ENCODE measurements around the gene DUSP28. TPM values are rescaled to one million over a fixed set of nuclear protein-coding genes. Genes with fewer than 3 reads are reported as not detected.

DUSP28 gene
- total RNA-seq, 1 donor from 2014 or later = 72.3 TPM

- peaks cover 6 to 7% of the 10 kb centered on the region in 2 donors for H3K36me3 ChIP-seq
- no peaks in the 10 kb centered on the region for H3K27me3 ChIP-seq
- H3K4me1 ChIP-seq = peaks cover 14 to 31% of the 10 kb centered on the region in 2 donors
- TF ChIP-seq CTCF (IDR thresholded peaks at IDR 0.05) = no peak
- H3K4me3 ChIP-seq = peak within 1 kb of the TSS; percentile 77 to 91
- DNase-seq (ENCODE audit: low spot score in 2 of 2) = peak in 1 of 2 donors; percentile 65
- no peaks in the 10 kb centered on the region for H3K9me3 ChIP-seq
- intact Hi-C loops (cut with DNase I) = loop anchor here (1.0 to 10.0 kb wide), 9 partner anchors 8 to 1166 kb away; partner anchors contain the start of genes CAPN10, DUSP28, HDAC4 and PASK
- H3K27ac ChIP-seq = peak within 1 kb of the TSS; percentile 91 to 96
These were observed 7.9 kb downstream of the DUSP28 start, which contains the start of gene RNPEPL1 for GRCh38 chr2:240567872-240568677. Gene RNPEPL1, plus strand, starts transcription at chr2:240568484. Its CDS starts 103 bp downstream, at chr2:240568587.

- H3K4me1 ChIP-seq = peaks cover 14 to 31% of the 10 kb centered on the region in 2 donors
- peak overlapping the region; percentile 71 to 73 for H3K27ac ChIP-seq
- no peaks in the 10 kb centered on the region for H3K9me3 ChIP-seq
- peaks cover 10 to 13% of the 10 kb centered on the region in 2 donors for H3K36me3 ChIP-seq
- intact Hi-C loops (cut with DNase I) = loop anchor here (1.0 to 10.0 kb wide), 8 partner anchors 9 to 1167 kb away; partner anchors contain the start of genes CAPN10, DUSP28, HDAC4 and PASK
- no peaks in the 10 kb centered on the region for H3K27me3 ChIP-seq
- peak overlapping the region; percentile 77 to 91 for H3K4me3 ChIP-seq
- DNase-seq (ENCODE audit: low spot score in 2 of 2) = peak in 1 of 2 donors; percentile 76
- TF ChIP-seq CTCF (IDR thresholded peaks at IDR 0.05) = no peak
These were observed 8.7 kb downstream of the DUSP28 start for GRCh38 chr2:240568678-240569522.

GRCh38 chr2:240569523-240569997 lies 9.4 kb downstream of the DUSP28 start:
- Histone ChIP-seq H3K36me3 (peaks cover 16 to 18% of the 10 kb centered on the region in 2 donors), H3K9me3 (no peaks in the 10 kb centered on the region), H3K4me3 (peak overlapping the region; percentile 77 to 91), H3K27me3 (no peaks in the 10 kb centered on the region), H3K27ac (peak overlapping the region; percentile 71 to 73), H3K4me1 (peaks cover 14 to 31% of the 10 kb centered on the region in 2 donors)
- intact Hi-C loops (cut with DNase I) = loop anchor here (5.0 to 10.0 kb wide), 6 partner anchors 195 to 1167 kb away; partner anchors contain the start of genes HDAC4, PASK, SNED1 and STK25
- no peak for TF ChIP-seq CTCF (IDR thresholded peaks at IDR 0.05)
- peak; percentile 7 to 64 for DNase-seq (ENCODE audit: low spot score in 2 of 2)

- peaks cover 14 to 31% of the 10 kb centered on the region in 2 donors for H3K4me1 ChIP-seq
These were observed 9.9 kb downstream of the DUSP28 start for GRCh38 chr2:240569998-240570530.

More at GRCh38 chr2:240569998-240570530, 9.9 kb downstream of the DUSP28 start:
- no peaks in the 10 kb centered on the region for H3K9me3 ChIP-seq
- intact Hi-C loops (cut with DNase I) = loop anchor here (5.0 to 10.0 kb wide), 6 partner anchors 195 to 1168 kb away; partner anchors contain the start of genes HDAC4, PASK, SNED1 and STK25
- peak overlapping the region in 1 of 2 donors; percentile 91 for H3K4me3 ChIP-seq
- no peak for TF ChIP-seq CTCF (IDR thresholded peaks at IDR 0.05)
- peak; percentile 5 to 62 for DNase-seq (ENCODE audit: low spot score in 2 of 2)
- H3K36me3 ChIP-seq = peaks cover 21 to 23% of the 10 kb centered on the region in 2 donors
- H3K27me3 ChIP-seq = no peaks in the 10 kb centered on the region
- no peak overlapping the region for H3K27ac ChIP-seq
